HepG2 (cell line): ENCODE results near the gene FBXW4. TPM values are rescaled to one million over a fixed set of nuclear protein-coding genes. Genes with fewer than 3 reads are reported as not detected.

Experiments
- BHLHE40 ChIP-seq: IDR thresholded peaks from 2 replicates; pipeline ENCODE4 v1.6.1; 2011; ENCODE audit warnings: low read length, improper control_type of control experiment
- CEBPG ChIP-seq: IDR thresholded peaks from 2 replicates; pipeline ENCODE4 v1.6.1; 2016
- GRHL1 ChIP-seq: sonication (generic); formaldehyde crosslinking; conservative IDR thresholded peaks from 2 replicates; pipeline ENCODE4 v1.8.0; 2022; ENCODE audit warnings: missing genetic modification reagents
- HHEX ChIP-seq: IDR thresholded peaks from 2 replicates; pipeline ENCODE4 v1.6.1; 2016; ENCODE audit warnings: control low read depth
- LRRFIP1 ChIP-seq: sonication (generic); formaldehyde crosslinking; conservative IDR thresholded peaks from 2 replicates; pipeline ENCODE4 v1.4.0; 2020; ENCODE audit warnings: missing genetic modification reagents
- MED13 ChIP-seq: sonication (generic); formaldehyde crosslinking; IDR thresholded peaks from 2 replicates; pipeline ENCODE4 v1.5.0; 2020; ENCODE audit warnings: missing genetic modification reagents
- NR0B2 ChIP-seq: sonication (generic); formaldehyde crosslinking; IDR thresholded peaks from 2 replicates; pipeline ENCODE4 v1.4.0; 2020; ENCODE audit warnings: mild to moderate bottlenecking, missing genetic modification reagents
- NR3C1 ChIP-seq: sonication (generic); formaldehyde crosslinking; IDR thresholded peaks from 2 replicates; pipeline ENCODE4 v1.4.0; 2020; ENCODE audit warnings: missing genetic modification reagents
- PAX8 ChIP-seq: sonication (generic); formaldehyde crosslinking; IDR thresholded peaks from 2 replicates; pipeline ENCODE4 v1.8.0; 2022; ENCODE audit warnings: mild to moderate bottlenecking, missing genetic modification reagents, borderline replicate concordance
- PHF21A ChIP-seq: sonication (generic); formaldehyde crosslinking; IDR thresholded peaks from 2 replicates; pipeline ENCODE4 v1.5.0; 2020; ENCODE audit warnings: mild to moderate bottlenecking, missing genetic modification reagents
- PREB ChIP-seq: sonication (generic); formaldehyde crosslinking; IDR thresholded peaks from 2 replicates; pipeline ENCODE4 v1.4.0; 2020; ENCODE audit warnings: missing genetic modification reagents
- RELA ChIP-seq: sonication (generic); formaldehyde crosslinking; IDR thresholded peaks from 2 replicates; pipeline ENCODE4 v1.4.0; 2020; ENCODE audit warnings: missing genetic modification reagents
- RFXANK ChIP-seq: IDR thresholded peaks from 2 replicates; pipeline ENCODE4 v1.6.1; 2016
- SMYD3 ChIP-seq: sonication (generic); formaldehyde crosslinking; IDR thresholded peaks from 2 replicates; pipeline ENCODE4 v1.8.1; 2023; ENCODE audit warnings: mild to moderate bottlenecking, missing genetic modification reagents
- SOX5 ChIP-seq: IDR thresholded peaks from 2 replicates; pipeline ENCODE4 v1.6.1; 2016; ENCODE audit warnings: borderline replicate concordance
- SYNCRIP ChIP-seq: fragments of 200-400 bp; formaldehyde crosslinking; IDR thresholded peaks from 2 replicates; pipeline ENCODE4 v1.6.1; 2018; ENCODE audit warnings: mild to moderate bottlenecking, low read depth, low read length; ENCODE audit not compliant: insufficient read depth
- TFDP1 ChIP-seq: IDR thresholded peaks from 2 replicates; pipeline ENCODE4 v1.6.1; 2016; ENCODE audit warnings: missing compliant biosample characterization, missing genetic modification reagents, borderline replicate concordance
- ZBTB7A ChIP-seq: sonication (generic); formaldehyde crosslinking; IDR thresholded peaks from 2 replicates; pipeline ENCODE4 v1.8.0; 2022; ENCODE audit warnings: mild to moderate bottlenecking, missing genetic modification reagents
- ZC3H4 ChIP-seq: sonication (generic); formaldehyde crosslinking; IDR thresholded peaks from 2 replicates; pipeline ENCODE4 v1.4.0; 2020; ENCODE audit warnings: missing genetic modification reagents, borderline replicate concordance
- ZFY ChIP-seq: sonication (generic); formaldehyde crosslinking; IDR thresholded peaks from 2 replicates; pipeline ENCODE4 v1.4.0; 2020; ENCODE audit warnings: missing genetic modification reagents
- ZNF329 ChIP-seq: sonication (generic); formaldehyde crosslinking; IDR thresholded peaks from 2 replicates; pipeline ENCODE4 v1.9.0; 2021; ENCODE audit warnings: low read depth, mild to moderate bottlenecking, missing genetic modification reagents
- ZNF562 ChIP-seq: sonication (generic); formaldehyde crosslinking; IDR thresholded peaks from 2 replicates; pipeline ENCODE4 v1.8.0; 2022; ENCODE audit warnings: missing genetic modification reagents, borderline replicate concordance
- ZNF749 ChIP-seq: sonication (generic); formaldehyde crosslinking; IDR thresholded peaks from 2 replicates; pipeline ENCODE4 v1.8.0; 2022; ENCODE audit warnings: mild to moderate bottlenecking, missing genetic modification reagents, moderate library complexity, borderline replicate concordance
- ZNF761 ChIP-seq: sonication (generic); formaldehyde crosslinking; conservative IDR thresholded peaks from 2 replicates; pipeline ENCODE4 v1.4.0; 2020; ENCODE audit warnings: mild to moderate bottlenecking, missing genetic modification reagents
- polyA plus RNA-seq, 8 experiments: library from polyadenylated mRNA; depleted of rRNA in 3 of 8; stranded (reverse) in 7 of 8; unstranded in 1 of 8; fragments of >200 nt; fragmentation: Illumina TruSeq in 4 of 8; extraction: Trizol in 4 of 8; gene quantifications; 2 replicates each; pipeline versions ENCODE4 v1.2.1 to v1.2.3, GENCODE V29; 2011 to 2016; ENCODE audit warnings: low read depth in 4 of 8, missing spikeins in 1 of 8, mixed read lengths in 1 of 8; ENCODE audit not compliant: insufficient read depth in 1 of 8
- total RNA-seq, 5 experiments: library from RNA; depleted of rRNA; stranded (reverse); fragments of >200 nt; fragmentation: Illumina TruSeq; extraction: Trizol; gene quantifications; 2 replicates each; pipeline ENCODE4 v1.2.3, GENCODE V29; 2016; ENCODE audit warnings: low read depth in 1 of 5

FBXW4 gene
- total and polyA plus RNA-seq, 2 of the 13 experiments (the other 11 are each of a cell fraction or from before 2014, with no cell fraction given): 23.5 to 33.7 TPM

- TF ChIP-seq PREB (no peak), ZNF749 (CRISPR knock-in tag) (no peak; the same call in 1 of the 2 replicates), BHLHE40 (no peak), SOX5 (CRISPR knock-in tag) (0 out of 2 replicates have a peak, but pooled peaks have one; percentile 10), ZC3H4 (CRISPR knock-in tag) (no peak), ZBTB7A (no peak), RELA (CRISPR knock-in tag) (0 out of 2 replicates have a peak, but pooled peaks have one; percentile 46), NR3C1 (no peak), NR0B2 (CRISPR knock-in tag) (no peak), PHF21A (CRISPR knock-in tag) (no peak), SMYD3 (CRISPR knock-in tag) (0 out of 2 replicates have a peak, but pooled peaks have one; percentile 29), SYNCRIP (no peak), RFXANK (CRISPR knock-in tag) (peak; percentile 52; the same call in 1 of the 2 replicates), CEBPG (CRISPR knock-in tag) (no peak; the same call in 1 of the 2 replicates), ZNF761 (no peak), LRRFIP1 (no peak), ZFY (peak; percentile 81), HHEX (CRISPR knock-in tag) (no peak), MED13 (CRISPR knock-in tag) (no peak), GRHL1 (CRISPR knock-in tag) (no peak), ZNF562 (CRISPR knock-in tag) (no peak), PAX8 (CRISPR knock-in tag) (no peak), ZNF329 (CRISPR knock-in tag) (no peak), TFDP1 (CRISPR knock-in tag) (no peak)
These were observed 107.0 kb downstream of the FBXW4 start, which contains the start of the genes DPCD and POLL (continued) for GRCh38 chr10:101587725-101588653.
